ENCODE results near the gene QRICH2. TPM values are rescaled to one million over a fixed set of nuclear protein-coding genes. Genes with fewer than 3 reads are reported as not detected.
A peak's percentile ranks its signal among the peaks of the same experiment; 100 is the strongest.

Gene QRICH2
- total RNA-seq, 4 donors from 2014 or later, result 1.6 to 2.6 (median 2.0) TPM

DNA sequence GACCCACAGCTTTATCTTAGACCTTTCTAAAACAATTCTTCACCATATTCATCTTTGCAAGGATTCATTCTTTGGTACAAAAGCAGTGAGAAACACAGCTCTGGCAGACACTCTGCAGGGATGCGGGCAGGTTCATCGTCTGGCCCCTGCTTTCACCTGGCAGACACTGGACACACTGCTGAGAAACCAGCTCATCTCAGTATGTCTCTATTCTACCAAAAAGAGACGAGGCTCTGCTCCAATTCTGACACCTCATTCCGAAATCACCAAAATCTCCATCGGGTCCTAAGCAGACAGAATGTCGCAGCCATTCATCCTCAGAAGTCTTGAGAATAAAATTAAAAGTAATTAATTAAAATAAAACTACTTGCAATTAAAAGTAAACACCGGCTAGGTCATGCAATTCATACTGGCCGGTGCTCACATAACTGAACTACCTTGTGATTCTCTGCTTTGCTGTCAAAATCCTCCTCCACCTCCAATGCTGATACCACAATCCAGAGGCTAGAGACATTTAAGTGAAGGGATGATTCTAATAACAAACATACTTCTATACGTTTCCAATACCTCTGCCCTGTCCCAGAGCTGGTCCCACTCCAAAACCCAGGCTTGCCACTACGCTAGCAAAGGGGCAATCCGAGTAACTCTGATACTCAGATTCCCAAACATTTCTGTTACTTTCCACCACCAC is 69.1 kb downstream of the QRICH2 start:
- WGBS, 2 donors (ENCODE audit: low coverage in 1 of 2), result 66 to 71% methylated on average over 6 to 11 of the region's 11 CpGs
- Histone ChIP-seq H3K4me3 (peak overlapping the region in 3 of 4 donors; percentile 62 to 63 (median 62)), H3K27ac (peak overlapping the region; percentile 78 to 81 (median 79)), H3K9me3 (no peaks in the 10 kb centered on the region), H3K36me3 (no peaks in the 10 kb centered on the region), H3K4me1 (peaks cover 11 to 33% (median 15%) of the 10 kb centered on the region in 4 donors), H3K27me3 (peaks cover 14% of the 10 kb centered on the region)
- TF ChIP-seq, protein P1, sequence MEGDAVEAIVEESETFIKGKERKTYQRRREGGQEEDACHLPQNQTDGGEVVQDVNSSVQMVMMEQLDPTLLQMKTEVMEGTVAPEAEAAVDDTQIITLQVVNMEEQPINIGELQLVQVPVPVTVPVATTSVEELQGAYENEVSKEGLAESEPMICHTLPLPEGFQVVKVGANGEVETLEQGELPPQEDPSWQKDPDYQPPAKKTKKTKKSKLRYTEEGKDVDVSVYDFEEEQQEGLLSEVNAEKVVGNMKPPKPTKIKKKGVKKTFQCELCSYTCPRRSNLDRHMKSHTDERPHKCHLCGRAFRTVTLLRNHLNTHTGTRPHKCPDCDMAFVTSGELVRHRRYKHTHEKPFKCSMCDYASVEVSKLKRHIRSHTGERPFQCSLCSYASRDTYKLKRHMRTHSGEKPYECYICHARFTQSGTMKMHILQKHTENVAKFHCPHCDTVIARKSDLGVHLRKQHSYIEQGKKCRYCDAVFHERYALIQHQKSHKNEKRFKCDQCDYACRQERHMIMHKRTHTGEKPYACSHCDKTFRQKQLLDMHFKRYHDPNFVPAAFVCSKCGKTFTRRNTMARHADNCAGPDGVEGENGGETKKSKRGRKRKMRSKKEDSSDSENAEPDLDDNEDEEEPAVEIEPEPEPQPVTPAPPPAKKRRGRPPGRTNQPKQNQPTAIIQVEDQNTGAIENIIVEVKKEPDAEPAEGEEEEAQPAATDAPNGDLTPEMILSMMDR (IDR thresholded peaks at IDR 0.05), result no peak
- TF ChIP-seq POLR2AphosphoS5 (IDR thresholded peaks at IDR 0.05) (no peak), POLR2A (IDR thresholded peaks at IDR 0.05) (no peak), EP300 (IDR thresholded peaks at IDR 0.05; ENCODE audit: low read depth) (no peak)
- DNase-seq, result no peak
- in situ Hi-C loops (cut with MboI; ENCODE audit: low pct_ligation_motif_present in 1 of 4, low pct_unique_long_range_greater_than_20kb in 1 of 4, low sequenced_read_pairs in 3 of 4), result no loop called here
- intact Hi-C loops (cut with DNase I; ENCODE audit: low total_unique reads), result loop anchor here (10.0 kb wide), 1 partner anchor 166 kb away; no protein-coding TSS in a partner anchor

DNA sequence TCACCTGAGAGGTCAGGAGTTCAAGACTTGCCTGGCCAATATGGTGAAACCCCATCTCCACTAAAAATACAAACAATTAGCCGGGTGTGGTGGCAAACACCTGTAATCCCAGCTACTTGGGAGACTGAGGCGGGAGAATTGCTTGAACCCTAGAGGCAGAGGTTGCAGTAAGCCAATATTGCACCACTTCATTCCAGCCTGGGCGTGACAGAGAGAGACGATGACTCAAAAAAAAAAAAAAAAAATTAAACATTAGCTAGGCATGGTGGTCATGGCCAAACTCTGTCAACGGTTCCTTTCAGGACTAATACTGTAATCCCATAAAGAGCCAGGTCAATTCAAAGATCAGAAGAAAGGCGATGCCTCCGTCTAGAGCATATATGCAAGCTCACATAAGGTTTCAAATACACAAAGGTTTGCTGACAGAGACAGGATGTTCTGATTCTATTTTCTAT is 70.2 kb downstream of the QRICH2 start:
- intact Hi-C loops (cut with DNase I; ENCODE audit: low total_unique reads), result loop anchor here (10.0 kb wide), 1 partner anchor 167 kb away; no protein-coding TSS in a partner anchor
- peak overlapping the region; percentile 78 to 81 (median 79) for H3K27ac ChIP-seq
- no peak overlapping the region for H3K4me3 ChIP-seq
- no peaks in the 10 kb centered on the region for H3K36me3 ChIP-seq
- peaks cover 11 to 33% (median 15%) of the 10 kb centered on the region in 4 donors for H3K4me1 ChIP-seq
- no peaks in the 10 kb centered on the region for H3K9me3 ChIP-seq
- TF ChIP-seq POLR2AphosphoS5 (IDR thresholded peaks at IDR 0.05) (peak; percentile 27 to 85 (median 34)), POLR2A (IDR thresholded peaks at IDR 0.05) (no peak)
- DNase-seq, result peak; percentile 62
- WGBS, 2 donors (ENCODE audit: low coverage in 1 of 2), result 58 to 65% methylated on average over 6 to 7 of the region's 7 CpGs
- peaks cover 10% of the 10 kb centered on the region for H3K27me3 ChIP-seq
- in situ Hi-C loops (cut with MboI; ENCODE audit: low pct_ligation_motif_present in 1 of 4, low pct_unique_long_range_greater_than_20kb in 1 of 4, low sequenced_read_pairs in 3 of 4), result no loop called here

DNA sequence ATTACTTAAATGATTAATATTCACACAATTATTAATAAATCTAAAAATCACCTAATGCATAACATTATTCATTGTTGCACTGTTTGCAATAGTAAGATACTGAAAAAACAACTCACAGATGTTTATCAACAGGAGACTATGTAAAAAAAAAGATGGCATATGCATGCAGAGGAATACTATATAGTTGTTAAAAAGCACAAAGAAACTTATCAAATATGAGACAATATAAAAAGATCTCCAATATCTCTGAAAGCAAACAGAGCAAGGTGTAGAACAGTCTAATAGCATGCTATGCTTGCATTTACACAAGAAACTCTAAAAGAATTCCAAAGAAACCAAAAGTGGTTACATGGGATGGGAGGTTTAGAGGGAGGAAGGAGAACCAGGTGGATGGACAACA is 71.5 kb downstream of the QRICH2 start:
- in situ Hi-C loops (cut with MboI; ENCODE audit: low pct_ligation_motif_present in 1 of 4, low pct_unique_long_range_greater_than_20kb in 1 of 4, low sequenced_read_pairs in 3 of 4) (no loop called here), intact Hi-C loops (cut with DNase I; ENCODE audit: low total_unique reads) (loop anchor here (10.0 kb wide), 1 partner anchor 168 kb away; no protein-coding TSS in a partner anchor)
- DNase-seq, result no peak
- Histone ChIP-seq H3K4me3 (no peak overlapping the region), H3K27ac (no peak overlapping the region), H3K36me3 (no peaks in the 10 kb centered on the region), H3K27me3 (peaks cover 4% of the 10 kb centered on the region), H3K4me1 (peaks cover 5 to 29% (median 13%) of the 10 kb centered on the region in 4 donors), H3K9me3 (no peaks in the 10 kb centered on the region)
- no peak for TF ChIP-seq POLR2A (IDR thresholded peaks at IDR 0.05)
- TF ChIP-seq EP300 (IDR thresholded peaks at IDR 0.05; ENCODE audit: low read depth), result no peak
- TF ChIP-seq POLR2AphosphoS5 (IDR thresholded peaks at IDR 0.05), result no peak
- TF ChIP-seq, protein P1 (IDR thresholded peaks at IDR 0.05), result no peak

DNA sequence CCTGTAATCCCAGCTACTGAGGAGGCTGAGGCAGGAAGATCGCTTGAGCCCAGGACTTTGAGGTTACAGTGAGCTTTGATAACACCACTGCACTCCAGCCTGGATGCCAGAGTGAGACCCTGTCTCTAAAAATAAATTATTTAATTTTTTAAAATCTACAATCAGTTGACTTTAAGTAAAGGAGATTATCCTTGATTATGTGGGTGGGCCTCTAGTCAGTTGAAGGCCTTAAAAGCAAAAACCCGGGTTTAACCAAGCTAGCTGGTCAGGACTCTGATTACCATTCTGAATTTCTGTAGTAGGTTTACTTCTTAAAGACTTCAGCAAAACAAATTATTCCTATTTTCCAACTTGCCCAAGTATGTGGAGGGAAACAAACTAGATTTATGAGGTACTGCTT is 72.2 kb downstream of the QRICH2 start:
- no peak for DNase-seq
- no peak overlapping the region for H3K4me3 ChIP-seq

More for the DNA sequence above, 72.2 kb downstream of the QRICH2 start:
- Histone ChIP-seq H3K36me3 (no peaks in the 10 kb centered on the region), H3K9me3 (no peaks in the 10 kb centered on the region), H3K27me3 (peaks cover 4% of the 10 kb centered on the region), H3K27ac (no peak overlapping the region), H3K4me1 (peaks cover 0 to 23% (median 6%) of the 10 kb centered on the region in 4 donors)
- no peak for TF ChIP-seq POLR2AphosphoS5 (IDR thresholded peaks at IDR 0.05)
- TF ChIP-seq, protein P1 (IDR thresholded peaks at IDR 0.05), result no peak
- TF ChIP-seq POLR2A (IDR thresholded peaks at IDR 0.05), result no peak
- TF ChIP-seq EP300 (IDR thresholded peaks at IDR 0.05; ENCODE audit: low read depth), result no peak
- 75 to 92% methylated on average over 2 of the region's 2 CpGs for WGBS, 2 donors (ENCODE audit: low coverage in 1 of 2)
- intact Hi-C loops (cut with DNase I; ENCODE audit: low total_unique reads), result loop anchor here (10.0 kb wide), 1 partner anchor 169 kb away; no protein-coding TSS in a partner anchor
- in situ Hi-C loops (cut with MboI; ENCODE audit: low pct_ligation_motif_present in 1 of 4, low pct_unique_long_range_greater_than_20kb in 1 of 4, low sequenced_read_pairs in 3 of 4), result no loop called here
